ENCODE measurements around the gene SUSD1. TPM values are rescaled to one million over a fixed set of nuclear protein-coding genes. Genes with fewer than 3 reads are reported as not detected.

SUSD1 gene
- total and polyA plus RNA-seq, 2 of the 13 experiments (the other 11 are each of a cell fraction or from before 2014, with no cell fraction given) = 25.9 to 32.3 TPM

- intact Hi-C loops (cut with micrococcal nuclease; ENCODE audit: unreplicated experiment) (no loop called here), in situ Hi-C loops (cut with HindIII; ENCODE audit: extremely low pct_ligation_motif_present, low pct_unique_long_range_greater_than_20kb) (no loop called here)
- Histone ChIP-seq H3K79me2 (ENCODE audit: insufficient read depth, low read length) (no peaks in the 10 kb centered on the region), H3K27me3 (ENCODE audit: control insufficient read depth in 1 of 2, insufficient read depth in 2 of 2, low read length in 2 of 2) (peaks cover 0 to 1% of the 10 kb centered on the region in 2 experiments; a peak in 1 of 5 replicates), H3K4me3 (replicated peaks in 1 of 3; ENCODE audit: insufficient read depth in 1 of 3, low read depth in 2 of 3, low read length in 3 of 3) (no peak overlapping the region), H3K9me3 (ENCODE audit: low read length) (no peaks in the 10 kb centered on the region), H3K4me2 (ENCODE audit: low read depth, low read length) (no peak overlapping the region), H4K20me1 (ENCODE audit: insufficient read depth, low read length) (no peaks in the 10 kb centered on the region), H3K36me3 (replicated peaks in 1 of 2; ENCODE audit: control insufficient read depth in 1 of 2, insufficient read depth in 2 of 2, low read length in 2 of 2) (no peaks in the 10 kb centered on the region), H2AFZ (ENCODE audit: low read length) (no peak overlapping the region), H3K27ac (ENCODE audit: extremely low read length, insufficient read depth, low read length) (no peak overlapping the region), H3K9ac (ENCODE audit: insufficient read depth, low read depth, low read length) (no peak overlapping the region), H3K4me1 (ENCODE audit: insufficient read depth, low read length) (peaks cover 23% of the 10 kb centered on the region)
- ChIA-PET CTCF (ENCODE audit: low intra/inter-chr PET ratio, low total read pairs) (no interaction called here), POLR2A (no interaction called here)
- no TSS peak for BruUV-seq (replicated peaks)
- TF ChIP-seq SIN3A (IDR thresholded peaks at IDR 0.05; ENCODE audit: borderline replicate concordance, low read depth, low read length) (no peak), KLF13 (CRISPR knock-in tag; IDR thresholded peaks at IDR 0.05) (no peak), FOSL2 (CRISPR knock-in tag; IDR thresholded peaks at IDR 0.05) (no peak), FOXA3 (CRISPR knock-in tag; IDR thresholded peaks at IDR 0.05) (no peak), HNRNPK (IDR thresholded peaks at IDR 0.05; ENCODE audit: low read depth, low read length, poor library complexity, severe bottlenecking) (no peak), MAFF (IDR thresholded peaks at IDR 0.05; ENCODE audit: low read depth, low read length) (no peak), ZNF777 (CRISPR knock-in tag; IDR thresholded peaks at IDR 0.05) (no peak), ZBTB42 (CRISPR knock-in tag; IDR thresholded peaks at IDR 0.05) (no peak), ZNF367 (CRISPR knock-in tag; IDR thresholded peaks at IDR 0.05; ENCODE audit: borderline replicate concordance) (no peak), ZNF724P (CRISPR knock-in tag; IDR thresholded peaks at IDR 0.05; ENCODE audit: borderline replicate concordance) (no peak), ZNF687 (CRISPR knock-in tag; IDR thresholded peaks at IDR 0.05) (no peak), CAMTA2 (CRISPR knock-in tag; IDR thresholded peaks at IDR 0.05; ENCODE audit: borderline replicate concordance) (no peak), TCF12 (IDR thresholded peaks at IDR 0.05) (no peak), TCF12 (CRISPR knock-in tag; IDR thresholded peaks at IDR 0.05) (no peak), ZBTB2 (CRISPR knock-in tag; IDR thresholded peaks at IDR 0.05; ENCODE audit: low read depth) (no peak), MED1 (CRISPR knock-in tag; IDR thresholded peaks at IDR 0.05) (no peak), ZNF496 (CRISPR knock-in tag; IDR thresholded peaks at IDR 0.05; ENCODE audit: insufficient replicate concordance) (no peak), RARA (CRISPR knock-in tag; IDR thresholded peaks at IDR 0.05) (no peak)
- 75% methylated on average over 5 of the region's 5 CpGs for WGBS (ENCODE audit: low lambda C conversion rate)
- FAIRE-seq (no peak), ATAC-seq (no peak), DNase-seq (ENCODE audit: low spot score) (no peak)
Measured at GRCh38 chr9:111997831-111998230, 177.3 kb downstream of the SUSD1 start.

Measured in HepG2 (cell line).